ENCODE measurements around the gene FLACC1.
"Not testable (repeated sequence)": the region's sequence is repeated elsewhere in the genome, so short reads cannot be mapped to it uniquely, and the experiment has no call there.

FLACC1 gene

GRCh38 chr2:201257956-201258665 is 99.0 kb downstream of the FLACC1 start:
- DNase-seq (ENCODE audit: low read depth, low spot score), result peak; percentile 37
- H3K27ac ChIP-seq, result peak overlapping the region; percentile 97

GRCh38 chr2:201257381-201257955 is 99.7 kb downstream of the FLACC1 start:
- DNase-seq (ENCODE audit: low read depth, low spot score), result no peak

GRCh38 chr2:201256082-201256481 is 101.1 kb downstream of the FLACC1 start:
- DNase-seq (ENCODE audit: low read depth, low spot score), result no peak
- H3K27ac ChIP-seq, result peak overlapping the region; percentile 25

More at GRCh38 chr2:201257381-201257955, 99.7 kb downstream of the FLACC1 start:
- peak overlapping the region; percentile 97 for H3K27ac ChIP-seq

- DNase-seq (ENCODE audit: low read depth, low spot score), result no peak
- peak overlapping the region; percentile 25 for H3K27ac ChIP-seq
These were observed 101.6 kb downstream of the FLACC1 start for GRCh38 chr2:201255408-201256033.

GRCh38 chr2:201254081-201254730 is 102.9 kb downstream of the FLACC1 start:
- DNase-seq (ENCODE audit: low read depth, low spot score), result no peak

GRCh38 chr2:201250741-201251140 is 106.4 kb downstream of the FLACC1 start:
- no peak for DNase-seq (ENCODE audit: low read depth, low spot score)
- no peak overlapping the region for H3K27ac ChIP-seq

More at GRCh38 chr2:201254081-201254730, 102.9 kb downstream of the FLACC1 start:
- no peak overlapping the region for H3K27ac ChIP-seq

- no peak overlapping the region for H3K27ac ChIP-seq
- DNase-seq (ENCODE audit: low read depth, low spot score), result no peak
These were observed 107.3 kb downstream of the FLACC1 start for GRCh38 chr2:201249889-201250288.

GRCh38 chr2:201248288-201248844 is 108.8 kb downstream of the FLACC1 start:
- H3K27ac ChIP-seq, result no peak overlapping the region
- no peak for DNase-seq (ENCODE audit: low read depth, low spot score)

- DNase-seq (ENCODE audit: low read depth, low spot score), result no peak
- no peak overlapping the region for H3K27ac ChIP-seq
These were observed 110.9 kb downstream of the FLACC1 start for GRCh38 chr2:201246280-201246679.

GRCh38 chr2:201244829-201245228 is 112.3 kb downstream of the FLACC1 start:
- no peak for DNase-seq (ENCODE audit: low read depth, low spot score)
- H3K27ac ChIP-seq, result no peak overlapping the region

GRCh38 chr2:201242571-201243277 is 114.4 kb downstream of the FLACC1 start:
- H3K27ac ChIP-seq, result no peak overlapping the region
- DNase-seq (ENCODE audit: low read depth, low spot score), result no peak

GRCh38 chr2:201239167-201239935 is 117.8 kb downstream of the FLACC1 start:
- not testable (repeated sequence) for H3K27ac ChIP-seq; DNase-seq (ENCODE audit: low read depth, low spot score)

Data from epithelial cell of prostate (primary cell).